RWPE2 (cell line): ENCODE results near the gene ARHGAP30.

ENCODE experiments used
- ATAC-seq: fragments of 200-7000 bp; cut with Tn5 transposase; 3 replicates; pipeline ENCODE4 v1.9.1; 2021; ENCODE audit warnings: low read depth
- DNase-seq: peaks from one replicate; pipeline ENCODE4 v3.0.0-alpha.2; 2020; ENCODE audit warnings: low spot score
- H3K27ac ChIP-seq: fragments of 450-650 bp; 2 replicates; pipeline ENCODE4 v1.5.1; 2017; ENCODE audit warnings: mild to moderate bottlenecking; ENCODE audit not compliant: poor library complexity, severe bottlenecking
- H3K27me3 ChIP-seq: fragments of 250-450 bp; sonication (Bioruptor Pico); 2 replicates; pipeline ENCODE4 v1.5.1; 2021; ENCODE audit warnings: mild to moderate bottlenecking, moderate library complexity; ENCODE audit not compliant: insufficient read depth, poor library complexity, severe bottlenecking
- H3K36me3 ChIP-seq: fragments of 250-450 bp; sonication (Bioruptor Pico); 2 replicates; pipeline ENCODE4 v1.5.1; 2020; ENCODE audit warnings: low read depth, mild to moderate bottlenecking, moderate library complexity
- H3K4me1 ChIP-seq: fragments of 250-450 bp; sonication (Bioruptor Pico); 2 replicates; pipeline ENCODE4 v1.5.1; 2021; ENCODE audit warnings: mild to moderate bottlenecking, moderate library complexity; ENCODE audit not compliant: insufficient read depth, poor library complexity, severe bottlenecking
- H3K4me3 ChIP-seq: fragments of 250-450 bp; sonication (Bioruptor Pico); 2 replicates; pipeline ENCODE4 v1.5.1; 2021; ENCODE audit warnings: mild to moderate bottlenecking, moderate library complexity; ENCODE audit not compliant: severe bottlenecking
- H3K9me3 ChIP-seq: fragments of 250-450 bp; sonication (Bioruptor Pico); 2 replicates; pipeline ENCODE4 v1.5.1; 2021; ENCODE audit warnings: mild to moderate bottlenecking, moderate library complexity; ENCODE audit not compliant: severe bottlenecking
- CTCF ChIP-seq: fragments of 450-650 bp; IDR thresholded peaks from one replicate; pipeline ENCODE4 v1.5.1; 2017; ENCODE audit warnings: mild to moderate bottlenecking, moderate library complexity; ENCODE audit not compliant: poor library complexity, severe bottlenecking

Gene ARHGAP30

GRCh38 chr1:161054805-161055204 is 14.9 kb downstream of the ARHGAP30 start:
- no peaks in the 10 kb centered on the region for H3K4me1 ChIP-seq
- no peaks in the 10 kb centered on the region for H3K27me3 ChIP-seq
- no peak for DNase-seq
- H3K36me3 ChIP-seq = no peaks in the 10 kb centered on the region
- H3K9me3 ChIP-seq = no peaks in the 10 kb centered on the region
- H3K4me3 ChIP-seq = no peak overlapping the region
- no peak overlapping the region for H3K27ac ChIP-seq
- ATAC-seq = no peak
- no peak for TF ChIP-seq CTCF

- Histone ChIP-seq H3K9me3 (no peaks in the 10 kb centered on the region), H3K27ac (no peak overlapping the region), H3K27me3 (no peaks in the 10 kb centered on the region), H3K4me3 (no peak overlapping the region), H3K36me3 (no peaks in the 10 kb centered on the region), H3K4me1 (no peaks in the 10 kb centered on the region)
- no peak for TF ChIP-seq CTCF
- ATAC-seq = no peak
- no peak for DNase-seq
Measured at GRCh38 chr1:161054232-161054631, 15.5 kb downstream of the ARHGAP30 start.

GRCh38 chr1:161052899-161053298 is 16.8 kb downstream of the ARHGAP30 start:
- H3K4me3 ChIP-seq = no peak overlapping the region
- H3K4me1 ChIP-seq = no peaks in the 10 kb centered on the region
- no peak overlapping the region for H3K27ac ChIP-seq
- DNase-seq = no peak
- H3K36me3 ChIP-seq = no peaks in the 10 kb centered on the region
- no peaks in the 10 kb centered on the region for H3K27me3 ChIP-seq
- no peak for TF ChIP-seq CTCF
- ATAC-seq = 0 out of 3 replicates have a peak, but pooled peaks have one; percentile 21
- H3K9me3 ChIP-seq = no peaks in the 10 kb centered on the region

GRCh38 chr1:161051219-161051618 is 18.5 kb downstream of the ARHGAP30 start:
- Histone ChIP-seq H3K27ac (no peak overlapping the region), H3K36me3 (no peaks in the 10 kb centered on the region), H3K9me3 (no peaks in the 10 kb centered on the region), H3K4me1 (peaks cover 4% of the 10 kb centered on the region), H3K27me3 (no peaks in the 10 kb centered on the region), H3K4me3 (no peak overlapping the region)
- DNase-seq (no peak), ATAC-seq (no peak)
- no peak for TF ChIP-seq CTCF

GRCh38 chr1:161048949-161049722 is 20.6 kb downstream of the ARHGAP30 start:
- no peaks in the 10 kb centered on the region for H3K9me3 ChIP-seq
- no peak overlapping the region for H3K4me3 ChIP-seq
- H3K27ac ChIP-seq = no peak overlapping the region
- ATAC-seq (no peak), DNase-seq (no peak)
- no peak for TF ChIP-seq CTCF
- peaks cover 7% of the 10 kb centered on the region for H3K4me1 ChIP-seq
- no peaks in the 10 kb centered on the region for H3K36me3 ChIP-seq
- H3K27me3 ChIP-seq = no peaks in the 10 kb centered on the region
